Transverse colon (tissue), 3 donors: ENCODE measurements around the gene SMARCD1.

Experiments used
- EP300 ChIP-seq: sonication (generic); formaldehyde crosslinking; IDR thresholded peaks from one replicate; pipeline ENCODE4 v1.6.1; 2017; ENCODE audit warnings: antibody characterized with exemption, low read depth
- POLR2A ChIP-seq: fragments of 450-650 bp; IDR thresholded peaks from one replicate; pipeline ENCODE4 v1.6.1; 2016; ENCODE audit warnings: antibody characterized with exemption, mild to moderate bottlenecking, moderate library complexity
- TF ChIP-seq, protein P1 (sequence below), 5 experiments: fragments of 200-600 bp in 3 of 5; fragments of 450-650 bp in 2 of 5; sonication (generic) in 3 of 5; IDR thresholded peaks; 1 replicate in 2 of 5; 2 replicates in 3 of 5; pipeline ENCODE4 v1.5.1; 2016 to 2017; ENCODE audit warnings: antibody characterized with exemption in 5 of 5, inconsistent platforms in 3 of 5, mild to moderate bottlenecking in 2 of 5, moderate library complexity in 1 of 5

- TF ChIP-seq, protein P1, sequence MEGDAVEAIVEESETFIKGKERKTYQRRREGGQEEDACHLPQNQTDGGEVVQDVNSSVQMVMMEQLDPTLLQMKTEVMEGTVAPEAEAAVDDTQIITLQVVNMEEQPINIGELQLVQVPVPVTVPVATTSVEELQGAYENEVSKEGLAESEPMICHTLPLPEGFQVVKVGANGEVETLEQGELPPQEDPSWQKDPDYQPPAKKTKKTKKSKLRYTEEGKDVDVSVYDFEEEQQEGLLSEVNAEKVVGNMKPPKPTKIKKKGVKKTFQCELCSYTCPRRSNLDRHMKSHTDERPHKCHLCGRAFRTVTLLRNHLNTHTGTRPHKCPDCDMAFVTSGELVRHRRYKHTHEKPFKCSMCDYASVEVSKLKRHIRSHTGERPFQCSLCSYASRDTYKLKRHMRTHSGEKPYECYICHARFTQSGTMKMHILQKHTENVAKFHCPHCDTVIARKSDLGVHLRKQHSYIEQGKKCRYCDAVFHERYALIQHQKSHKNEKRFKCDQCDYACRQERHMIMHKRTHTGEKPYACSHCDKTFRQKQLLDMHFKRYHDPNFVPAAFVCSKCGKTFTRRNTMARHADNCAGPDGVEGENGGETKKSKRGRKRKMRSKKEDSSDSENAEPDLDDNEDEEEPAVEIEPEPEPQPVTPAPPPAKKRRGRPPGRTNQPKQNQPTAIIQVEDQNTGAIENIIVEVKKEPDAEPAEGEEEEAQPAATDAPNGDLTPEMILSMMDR (IDR thresholded peaks at IDR 0.05) = no peak
- no peak for TF ChIP-seq POLR2A
- no peak for TF ChIP-seq EP300
Observed at GRCh38 chr12:50073206-50073605, 11.9 kb upstream of the SMARCD1 start.
